GM21447 (cell line): ENCODE results near the gene AP5Z1.

Experiments used
- ATAC-seq: cut with Tn5 transposase; IDR thresholded peaks from one replicate; pipeline ENCODE4 v1.9.1; 2021; ENCODE audit not compliant: unreplicated experiment

Gene AP5Z1

DNA sequence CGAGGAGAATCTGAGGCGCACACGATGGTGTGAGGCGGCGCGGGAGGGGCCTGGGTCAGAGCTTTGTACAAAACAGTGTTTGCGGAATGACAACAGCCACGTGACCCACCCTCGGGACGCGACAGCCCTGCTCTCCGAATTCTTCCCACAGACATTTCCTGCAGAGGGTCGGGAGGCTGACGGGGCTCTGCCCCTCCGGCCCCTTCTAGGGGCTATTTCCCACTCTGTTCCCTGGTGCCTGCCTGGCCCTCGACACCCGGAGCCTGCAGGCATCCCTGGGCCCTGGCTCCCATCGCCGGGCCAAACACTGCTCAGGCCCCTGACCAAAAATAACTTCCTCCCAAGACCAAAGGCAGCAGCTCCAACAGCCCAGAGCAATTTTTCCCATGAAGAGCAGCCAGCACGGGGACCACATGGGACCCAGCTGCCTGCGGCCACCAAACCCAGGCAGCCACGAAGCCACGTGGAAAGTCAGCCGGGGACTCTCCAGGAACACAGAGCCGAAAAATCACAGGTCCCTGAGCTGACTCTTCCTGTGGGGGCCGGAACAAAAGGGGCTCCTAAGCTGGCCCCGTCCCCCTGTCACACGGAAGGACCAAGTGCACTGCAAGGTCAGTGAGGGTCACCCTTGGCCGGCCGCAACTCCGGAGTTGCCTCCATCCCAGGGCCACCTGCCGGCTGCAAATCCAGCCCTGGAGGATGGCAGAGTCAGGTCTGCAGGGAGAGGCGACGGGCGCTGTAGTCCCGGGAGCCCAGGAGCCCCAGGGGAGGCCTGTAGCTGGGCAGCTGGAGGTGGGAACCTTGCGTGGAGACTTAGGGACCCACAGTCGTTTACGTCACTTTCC is 44.4 kb downstream of the AP5Z1 start:
- ATAC-seq = no peak

DNA sequence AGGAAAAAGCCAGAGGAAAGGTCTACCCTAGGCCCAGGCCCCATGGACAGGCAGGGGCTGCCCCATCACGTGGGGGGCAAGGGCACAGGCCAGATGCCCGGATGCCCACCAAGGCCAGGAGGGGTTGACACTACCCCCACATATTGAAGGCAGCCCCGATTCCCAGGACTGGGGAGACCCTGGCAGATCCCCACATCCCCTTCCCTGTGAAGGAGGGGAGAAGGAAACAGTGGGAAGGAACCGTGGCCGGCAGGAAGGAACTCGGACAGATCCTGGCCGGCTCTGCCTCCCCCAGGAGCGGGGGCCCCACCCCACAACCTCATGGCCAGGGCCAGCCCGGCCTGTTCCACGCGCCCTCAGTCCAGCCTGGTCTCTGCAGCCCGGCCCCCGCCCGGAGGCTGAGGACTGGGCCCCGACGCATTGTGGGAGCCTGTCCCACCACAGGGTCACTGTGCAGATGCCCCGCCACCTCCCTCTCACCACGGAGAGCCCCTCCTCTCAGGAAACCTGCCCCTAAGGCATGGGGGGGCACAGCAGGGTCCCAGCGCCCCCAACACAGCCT is 45.1 kb downstream of the AP5Z1 start:
- ATAC-seq = no peak

DNA sequence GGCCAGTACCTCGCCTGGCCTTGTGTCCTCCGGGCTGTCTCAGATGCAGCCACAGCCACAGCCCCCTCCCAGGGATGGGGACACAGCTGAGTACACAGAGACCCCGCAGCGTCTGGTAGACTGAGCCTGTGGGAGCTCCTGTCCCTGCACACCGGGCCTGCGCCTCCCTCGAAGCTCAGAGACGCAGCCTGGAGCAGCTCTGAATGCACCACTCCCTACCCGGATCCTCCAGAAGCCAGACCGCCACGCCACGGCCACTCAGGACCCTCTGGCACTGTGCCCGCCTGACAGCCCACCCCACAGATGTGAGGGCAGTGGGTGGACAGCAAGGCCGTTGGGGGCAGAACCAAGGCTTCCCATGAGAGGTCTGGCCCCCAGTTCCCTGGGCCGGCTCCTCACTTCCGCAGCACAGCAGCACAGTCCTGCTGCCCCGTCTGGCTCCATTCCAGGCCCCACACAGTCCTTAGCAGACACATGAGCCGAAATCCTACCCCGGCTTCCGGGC is 45.6 kb downstream of the AP5Z1 start:
- ATAC-seq = no peak

DNA sequence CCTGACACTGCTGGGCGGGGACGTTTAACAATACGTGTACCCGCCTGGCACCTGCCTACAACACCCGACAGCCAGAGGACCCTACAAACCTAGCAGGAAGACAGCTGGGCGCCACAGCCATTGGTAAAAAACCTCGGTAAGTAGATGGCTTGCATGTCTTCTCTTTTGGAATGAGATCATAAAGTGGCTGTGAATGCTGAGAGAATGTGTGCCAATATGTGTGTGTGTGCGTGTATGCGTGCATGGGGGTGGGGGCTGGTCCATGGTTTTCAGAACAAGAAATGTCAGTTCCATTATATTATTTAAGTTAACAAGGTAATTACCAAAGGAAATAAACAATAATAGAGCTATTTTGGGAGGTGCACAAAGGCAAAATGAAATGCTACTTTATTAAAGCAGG is 47.3 kb downstream of the AP5Z1 start:
- no peak for ATAC-seq

DNA sequence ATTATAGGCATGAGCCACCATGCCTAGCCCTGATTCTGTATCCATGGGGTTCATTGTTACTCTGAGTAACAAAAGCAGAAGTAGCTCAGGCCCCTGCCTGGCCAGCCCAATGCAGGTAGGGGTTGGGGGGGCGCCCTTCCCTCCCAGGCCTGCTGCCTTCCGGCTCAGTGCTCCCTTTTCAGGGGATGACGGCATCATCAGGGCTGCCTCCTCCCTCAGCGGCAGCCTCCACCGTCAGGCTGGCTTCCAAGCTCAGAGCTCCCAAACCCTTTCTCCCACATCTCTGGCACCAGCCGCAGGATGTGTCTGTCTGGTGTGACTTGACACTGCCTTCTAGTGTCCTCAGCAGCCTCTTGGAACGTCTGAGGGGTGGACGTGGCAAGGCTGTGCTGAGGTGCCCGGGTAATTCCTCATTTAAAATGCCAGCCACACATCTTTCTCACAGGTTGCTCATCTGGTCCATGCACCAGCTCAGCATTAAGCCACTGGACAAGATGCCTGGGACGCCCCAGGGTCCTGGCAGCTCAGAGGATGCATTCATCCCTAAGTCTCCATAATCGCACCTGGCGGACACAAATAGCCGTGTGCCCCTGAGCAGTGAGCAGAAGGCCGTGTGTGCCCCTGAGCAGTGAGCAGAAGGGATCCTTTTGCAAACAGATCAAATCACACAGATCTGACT is 48.2 kb downstream of the AP5Z1 start:
- ATAC-seq = no peak

DNA sequence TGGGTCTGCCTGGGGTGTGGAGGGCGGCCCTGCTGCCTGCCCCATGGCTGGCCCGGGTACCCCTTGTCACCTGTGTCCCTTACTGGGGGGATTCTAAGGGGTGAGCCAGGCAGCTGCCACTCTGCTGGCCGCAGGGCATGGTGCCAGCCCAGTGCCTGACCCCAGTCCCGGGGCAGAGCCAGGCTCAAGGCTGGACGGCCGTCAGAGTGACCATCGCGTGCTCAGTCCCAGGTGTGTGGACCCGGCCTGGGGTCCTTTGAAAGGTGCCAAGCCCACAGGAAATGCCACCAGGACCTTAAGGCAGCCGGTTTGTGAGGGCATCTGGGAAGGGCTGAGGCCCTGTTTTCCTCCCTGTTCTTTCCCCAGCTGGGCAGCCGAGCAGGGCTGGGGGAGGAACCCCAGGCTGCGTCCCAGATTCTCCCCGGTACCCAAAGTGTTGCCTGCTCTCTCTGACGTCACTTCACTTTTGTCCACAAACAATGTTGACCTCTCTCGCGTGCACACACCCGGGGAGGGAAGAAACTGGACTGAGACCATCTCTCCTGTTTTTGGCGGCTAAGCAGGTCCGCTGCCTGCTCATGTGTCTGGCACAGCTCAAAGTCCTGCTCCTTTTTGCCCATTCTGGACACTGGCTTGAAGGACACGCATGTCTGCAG is 48.8 kb downstream of the AP5Z1 start:
- no peak for ATAC-seq

DNA sequence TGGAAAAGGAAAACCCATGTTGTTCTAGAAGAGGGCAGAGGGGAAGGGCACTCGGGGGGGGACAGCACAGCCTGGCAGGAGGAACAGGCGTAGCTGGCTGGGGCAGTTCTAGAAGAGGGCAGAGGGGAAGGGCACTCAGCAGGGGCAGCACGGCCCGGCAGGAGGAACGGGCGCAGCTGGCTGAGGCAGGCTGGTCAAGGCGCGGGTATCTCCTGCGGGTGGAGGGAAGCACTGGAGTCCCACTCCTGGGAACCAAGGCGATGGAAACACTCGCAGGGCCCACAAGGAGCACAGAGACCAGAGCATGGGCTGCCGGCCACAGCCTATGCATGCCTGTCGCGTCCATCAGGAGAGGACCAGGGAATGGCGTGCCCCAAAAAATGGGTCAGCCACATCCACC is 49.7 kb downstream of the AP5Z1 start:
- ATAC-seq = no peak

DNA sequence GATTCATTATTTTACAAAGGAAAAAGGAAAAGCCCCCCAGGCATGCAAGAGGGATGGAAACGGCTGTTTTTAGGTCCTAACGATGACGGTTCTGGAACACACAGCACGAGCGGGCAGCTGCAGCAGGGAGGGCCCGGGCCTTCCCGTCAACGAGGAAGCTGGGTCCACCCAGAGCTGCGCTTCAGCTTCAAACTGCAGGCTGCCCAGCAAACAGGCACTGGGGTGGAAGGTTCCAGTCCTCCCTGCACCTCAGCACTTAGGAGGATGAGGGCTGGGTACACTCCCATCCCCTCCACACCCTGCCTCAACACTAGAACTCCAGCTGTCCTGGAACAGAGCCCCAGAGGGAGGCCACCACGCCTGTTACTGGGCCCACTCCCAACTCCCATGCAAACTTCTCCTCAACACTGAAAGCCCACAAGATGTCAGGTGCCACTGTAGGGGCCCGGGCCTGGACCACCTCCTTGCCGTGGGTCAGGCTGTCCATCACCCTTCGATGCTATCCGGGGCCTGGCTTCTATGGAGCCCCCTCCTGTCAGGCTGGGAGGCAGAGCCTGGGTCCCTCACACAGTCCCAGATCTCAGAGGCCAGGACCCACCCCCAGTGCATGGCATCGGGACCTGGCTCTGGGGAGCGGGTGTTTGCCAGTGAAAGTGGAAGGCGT is 53.4 kb downstream of the AP5Z1 start:
- no peak for ATAC-seq

DNA sequence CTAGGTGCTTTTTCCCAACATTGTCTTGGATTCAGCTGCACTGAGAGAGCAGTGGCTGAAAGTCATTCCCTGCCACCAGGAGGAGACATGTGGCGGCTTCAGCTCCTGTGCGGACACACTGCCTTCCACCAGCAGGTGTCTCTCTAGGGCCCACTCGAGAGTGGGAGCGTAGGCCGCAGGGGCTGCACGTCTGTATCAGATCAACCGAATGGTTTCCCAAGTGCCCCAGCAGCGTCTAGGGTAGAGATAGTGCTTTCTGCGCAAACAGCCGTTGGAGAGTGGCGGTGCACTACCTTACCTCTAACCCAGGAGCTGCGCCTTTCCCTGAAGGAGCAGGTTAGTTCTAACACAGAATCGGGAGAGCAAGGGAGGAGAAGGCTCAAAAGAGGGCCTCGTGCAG is 54.8 kb downstream of the AP5Z1 start:
- no peak for ATAC-seq

DNA sequence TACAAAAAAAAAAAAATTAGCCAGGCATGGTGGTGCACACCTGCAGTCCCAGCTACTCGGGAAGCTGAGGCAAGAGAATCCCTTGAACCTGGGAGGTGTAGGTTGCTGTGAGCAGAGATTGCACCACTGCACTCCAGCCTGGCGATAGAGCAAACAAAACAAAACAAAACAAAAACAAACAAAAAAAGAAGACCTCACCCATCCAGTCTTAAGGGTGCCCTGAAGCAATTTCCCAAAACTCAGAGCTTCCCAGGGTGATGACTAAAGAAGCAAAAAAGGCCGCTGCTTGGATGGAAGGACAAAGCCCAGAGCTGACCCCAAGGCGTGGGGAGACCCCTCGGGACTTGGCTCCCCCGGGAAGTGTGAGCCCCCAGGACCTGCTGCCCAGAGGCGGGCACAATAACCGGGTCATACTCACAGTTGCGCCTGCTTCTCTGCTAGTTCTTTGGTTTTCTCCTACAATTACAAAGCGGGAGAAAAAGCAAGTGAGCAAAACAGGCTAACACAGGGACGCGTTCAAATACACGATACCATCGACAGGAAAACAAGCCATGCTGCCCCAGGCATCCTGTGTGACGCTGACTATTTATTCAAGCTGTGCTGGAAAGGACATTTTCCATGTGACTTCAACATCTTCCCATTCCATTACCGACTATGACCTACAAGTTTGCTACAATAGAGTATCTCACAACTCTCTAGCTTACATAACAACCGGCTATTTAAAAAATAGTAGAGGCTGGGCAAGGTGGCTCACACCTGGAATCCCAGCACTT is 56.5 kb downstream of the AP5Z1 start:
- no peak for ATAC-seq

DNA sequence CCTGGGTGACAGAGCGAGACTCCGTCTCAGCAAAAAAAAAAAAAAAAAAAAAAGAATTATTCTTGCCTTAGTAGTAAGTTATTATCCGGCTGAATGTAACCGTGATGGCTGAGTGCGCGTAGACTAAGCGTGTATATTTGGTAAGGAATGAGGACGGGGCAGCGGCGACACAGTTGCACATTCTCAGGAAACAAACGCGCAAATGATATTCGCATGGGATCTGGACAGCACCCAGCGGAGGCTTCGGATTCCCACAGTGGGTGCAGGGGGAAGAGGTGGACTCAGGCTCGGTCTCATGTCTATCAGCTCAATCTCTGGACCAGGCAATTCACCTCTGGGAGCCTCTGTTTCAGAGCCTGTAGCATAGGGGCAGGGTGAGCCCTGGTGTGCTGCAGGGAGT is 57.3 kb downstream of the AP5Z1 start:
- ATAC-seq = no peak

DNA sequence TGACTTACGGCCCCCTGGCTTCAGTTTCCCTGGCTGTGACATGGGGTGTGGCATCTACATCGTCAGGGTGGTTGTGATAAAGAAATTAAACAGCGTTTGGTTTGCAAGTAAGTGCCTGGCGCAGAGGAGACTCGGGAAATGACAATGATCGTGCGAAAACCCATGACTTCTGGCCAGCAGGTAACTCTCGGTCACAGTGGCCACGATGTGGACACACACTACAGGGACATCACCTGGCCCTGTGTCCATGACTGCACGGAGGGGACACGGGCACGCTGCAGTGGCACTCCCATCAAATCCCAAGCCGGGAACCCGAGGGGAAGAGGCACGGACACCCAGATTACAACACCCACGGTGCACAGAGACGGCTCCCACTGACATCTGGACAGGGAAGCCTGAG is 57.8 kb downstream of the AP5Z1 start:
- no peak for ATAC-seq

DNA sequence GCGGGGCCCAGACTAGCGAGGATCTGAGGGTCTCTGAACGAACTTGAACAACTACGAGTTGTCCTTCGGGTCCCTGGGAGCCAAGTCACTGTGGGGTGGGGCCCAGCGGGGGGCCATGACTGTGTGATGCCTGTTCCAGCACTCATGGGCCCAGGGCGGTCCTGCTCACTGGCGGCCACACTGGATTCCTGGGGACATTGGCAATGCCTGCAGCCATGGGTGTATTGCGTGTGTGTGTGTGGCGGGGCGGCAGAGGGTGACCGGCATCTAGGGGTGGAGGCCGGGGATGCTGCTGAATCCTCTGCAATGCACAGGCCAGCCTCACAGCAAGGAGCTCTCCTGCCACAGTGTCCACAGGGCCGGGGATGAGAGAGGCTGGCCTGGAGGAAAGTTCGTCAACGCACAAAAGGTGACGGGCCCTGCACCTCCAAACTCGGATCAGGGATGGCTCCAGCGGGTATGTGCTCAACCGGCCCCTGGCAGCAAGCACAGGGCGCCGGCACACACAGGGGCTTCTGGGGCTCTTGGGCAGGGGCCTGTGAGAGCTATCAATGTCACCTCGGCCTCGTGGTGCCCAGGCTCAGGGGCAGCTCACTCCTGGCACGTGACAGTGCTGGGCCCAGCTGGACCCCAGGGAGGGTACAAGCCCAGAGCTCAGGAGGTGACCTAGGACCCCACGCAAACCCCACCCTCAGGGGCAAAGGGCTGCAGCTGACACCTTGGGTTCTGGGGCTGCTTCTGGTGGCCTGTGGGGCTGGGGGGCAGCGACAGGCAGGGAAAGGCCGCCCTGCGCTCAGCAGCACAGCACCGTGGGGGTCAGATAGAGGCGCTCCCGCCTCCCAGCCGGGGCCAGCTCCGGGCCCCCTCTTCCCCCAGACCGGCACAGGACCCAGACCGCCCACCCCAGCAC is 58.5 kb downstream of the AP5Z1 start:
- ATAC-seq = no peak

DNA sequence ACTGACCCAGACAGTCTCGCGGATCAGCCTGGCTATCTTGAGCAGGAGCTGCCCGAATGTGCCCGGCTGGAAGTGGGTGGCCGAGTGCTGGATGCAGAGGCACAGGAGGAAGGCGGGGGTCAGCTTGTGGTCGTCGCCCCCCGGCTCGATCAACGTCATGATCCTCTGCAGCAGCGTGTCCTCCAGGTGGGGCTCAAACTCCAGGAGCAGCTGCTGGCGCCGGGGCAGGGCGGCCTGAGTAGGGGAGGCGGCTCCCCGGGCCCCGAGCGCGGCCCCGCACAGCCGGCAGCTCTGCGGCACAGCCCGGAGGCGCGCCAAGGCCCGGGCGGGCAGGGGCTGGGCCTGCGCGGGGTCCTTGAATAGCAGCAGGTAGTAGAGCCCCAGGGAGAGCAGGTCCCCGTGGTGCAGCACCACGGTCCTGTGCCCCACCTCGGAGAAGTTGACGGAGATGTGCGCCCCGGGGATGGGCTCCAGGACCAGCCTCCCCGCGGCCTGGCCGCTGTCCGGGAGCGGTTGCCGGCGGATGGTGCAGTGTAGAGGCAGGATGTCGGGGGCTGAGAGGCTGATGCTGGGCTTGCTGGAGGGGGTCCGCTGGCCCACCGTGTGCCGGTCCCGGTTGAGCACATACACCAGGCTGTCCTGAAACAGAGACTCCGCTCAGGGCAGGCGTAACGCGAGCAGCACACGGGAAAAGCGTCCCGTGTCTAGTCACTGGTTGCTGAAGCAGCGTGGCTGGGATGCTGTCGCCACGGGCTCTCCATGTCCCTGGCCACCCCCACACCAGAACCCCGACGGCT is 59.4 kb downstream of the AP5Z1 start:
- no peak for ATAC-seq

DNA sequence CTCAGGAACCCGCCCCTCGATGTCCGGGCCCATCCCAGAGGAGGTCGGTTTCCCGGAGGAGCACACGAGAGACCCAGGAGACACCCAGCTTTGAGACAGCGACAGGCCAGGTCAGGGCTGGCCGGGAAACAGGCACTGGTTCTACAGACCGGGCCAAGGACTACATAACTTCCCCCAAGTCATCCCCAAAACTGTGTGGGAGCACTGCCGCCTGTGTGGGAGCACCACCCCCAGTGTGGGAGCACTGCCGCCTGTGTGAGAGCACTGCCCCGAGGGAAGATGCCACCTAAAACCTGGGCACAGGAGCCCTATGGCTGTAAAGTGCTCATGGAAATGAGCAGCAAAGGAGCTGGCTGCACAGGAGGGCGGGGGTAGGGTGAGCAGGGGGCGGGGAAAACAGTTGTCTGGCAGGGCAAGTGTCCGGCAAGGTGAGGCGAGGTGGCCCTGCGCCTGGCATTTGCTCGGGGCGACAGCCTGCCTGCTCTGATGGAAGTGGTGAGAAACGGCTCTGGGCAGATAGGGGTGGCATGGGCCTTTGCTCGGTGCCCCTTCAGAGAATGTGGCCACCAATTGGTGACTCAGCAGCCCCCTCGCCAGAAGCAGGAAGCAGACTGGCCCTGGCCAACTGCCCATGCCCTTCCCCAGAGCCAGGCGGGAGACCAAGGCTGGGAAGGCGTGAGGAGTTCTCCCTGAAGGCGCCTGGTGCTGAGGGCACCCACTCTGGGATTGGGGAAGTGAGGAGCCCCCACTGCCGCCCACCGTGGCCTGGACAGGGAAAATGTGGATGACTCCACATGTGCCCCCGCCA is 60.2 kb downstream of the AP5Z1 start:
- ATAC-seq = no peak

DNA sequence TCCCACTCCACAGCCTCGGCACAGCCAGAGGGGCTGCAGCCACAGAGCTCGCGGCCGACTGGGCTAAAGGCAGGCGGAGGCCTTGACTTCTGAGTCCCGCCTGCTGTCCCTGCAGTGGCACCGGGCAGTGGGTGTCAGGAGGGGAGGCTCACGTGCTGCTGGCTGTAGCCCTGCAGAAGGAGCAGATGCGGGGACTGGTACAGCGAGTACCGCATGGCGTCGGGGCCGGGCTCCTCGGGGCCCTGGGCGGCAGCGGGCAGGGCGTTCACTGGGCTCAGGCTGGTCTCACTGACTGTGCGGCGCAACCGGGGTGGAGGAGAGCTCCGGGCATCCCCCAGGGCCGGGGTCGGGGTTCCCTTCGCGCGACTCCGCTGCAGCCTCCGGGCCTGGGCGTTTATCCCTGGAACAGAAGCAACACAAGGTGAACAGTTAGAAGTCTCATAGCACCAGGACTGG is 60.8 kb downstream of the AP5Z1 start:
- no peak for ATAC-seq

DNA sequence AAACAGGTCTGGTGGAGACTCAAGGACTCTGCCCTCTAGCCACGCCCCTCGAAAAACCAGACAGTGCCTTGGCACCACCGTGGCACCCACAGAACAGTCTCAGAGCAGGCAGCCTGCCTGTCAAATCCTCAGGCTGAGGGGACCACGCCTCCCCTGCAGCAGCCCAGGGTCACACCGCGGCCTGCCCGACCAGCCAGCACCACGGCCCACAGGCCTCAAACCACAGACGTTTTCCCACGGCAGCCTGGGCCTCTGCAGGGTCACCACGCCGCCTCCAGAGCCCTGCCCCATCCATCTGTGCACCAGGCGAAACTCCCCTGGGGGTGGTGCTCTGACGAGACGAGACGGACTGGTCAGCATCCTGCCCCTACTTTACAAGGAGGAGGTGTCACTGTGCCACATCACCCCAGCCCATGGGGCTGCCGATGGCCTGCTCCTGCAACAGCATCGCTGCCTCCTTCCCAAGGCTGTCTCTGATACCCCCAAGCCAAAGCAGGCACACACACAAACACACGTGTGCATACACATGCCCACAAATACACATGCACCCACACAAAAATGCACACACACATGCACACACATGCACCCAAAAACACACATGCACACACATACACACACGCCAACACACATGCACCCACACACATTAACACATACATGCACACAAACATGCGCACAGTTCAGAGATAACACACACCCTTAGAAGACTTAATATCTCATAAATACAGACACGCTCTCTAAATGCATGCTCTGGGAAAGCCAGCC is 61.8 kb downstream of the AP5Z1 start:
- no peak for ATAC-seq
